HG03378 (cell line): Measurements from ENCODE around the gene CTDNEP1.

Experiments used
- ATAC-seq: cut with Tn5 transposase; IDR thresholded peaks from one replicate; pipeline ENCODE4 v1.9.1; 2021; ENCODE audit warnings: mild to moderate bottlenecking, moderate library complexity; ENCODE audit not compliant: unreplicated experiment

Gene CTDNEP1

DNA sequence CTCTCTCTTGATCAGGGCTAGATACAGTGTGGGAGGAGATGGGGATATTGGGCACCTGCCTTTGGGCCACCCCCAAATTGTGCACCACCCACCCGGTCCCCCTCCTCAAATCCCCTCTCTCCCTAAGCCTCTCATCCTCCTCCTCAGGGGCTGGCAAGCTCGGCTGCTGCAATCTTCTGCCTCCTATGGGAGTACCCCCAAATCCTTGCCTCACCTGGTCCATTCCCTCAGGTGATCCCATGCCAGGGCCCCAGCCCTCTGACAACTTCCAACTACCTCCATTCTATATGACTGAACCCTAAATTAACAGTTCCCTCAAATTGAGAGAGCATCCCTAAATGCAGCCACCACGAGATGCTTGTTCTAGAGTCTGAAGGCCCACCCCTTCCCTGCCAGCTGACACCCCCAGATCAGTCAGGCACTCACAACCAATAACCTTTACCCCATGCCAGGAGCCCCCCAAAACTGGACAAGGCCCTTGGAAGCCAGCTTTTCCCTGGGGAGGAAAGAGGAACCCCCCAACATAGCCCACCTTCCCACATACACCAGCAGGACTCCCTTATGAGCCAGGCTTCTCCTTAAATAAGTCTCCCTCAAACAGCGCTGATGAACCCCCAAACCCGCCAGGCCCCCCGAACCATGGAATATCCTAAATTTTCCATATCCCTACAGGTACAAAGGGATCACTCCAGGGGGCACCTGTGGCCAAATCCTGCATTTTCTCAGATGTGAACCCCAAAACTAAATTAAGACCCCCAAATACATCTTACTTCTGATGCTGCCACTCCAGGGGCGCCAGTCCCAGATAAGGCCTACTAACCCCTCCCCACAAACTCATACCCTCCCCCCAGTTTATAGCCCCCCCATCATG lies 35.1 kb downstream of the CTDNEP1 start:
- ATAC-seq: no peak

DNA sequence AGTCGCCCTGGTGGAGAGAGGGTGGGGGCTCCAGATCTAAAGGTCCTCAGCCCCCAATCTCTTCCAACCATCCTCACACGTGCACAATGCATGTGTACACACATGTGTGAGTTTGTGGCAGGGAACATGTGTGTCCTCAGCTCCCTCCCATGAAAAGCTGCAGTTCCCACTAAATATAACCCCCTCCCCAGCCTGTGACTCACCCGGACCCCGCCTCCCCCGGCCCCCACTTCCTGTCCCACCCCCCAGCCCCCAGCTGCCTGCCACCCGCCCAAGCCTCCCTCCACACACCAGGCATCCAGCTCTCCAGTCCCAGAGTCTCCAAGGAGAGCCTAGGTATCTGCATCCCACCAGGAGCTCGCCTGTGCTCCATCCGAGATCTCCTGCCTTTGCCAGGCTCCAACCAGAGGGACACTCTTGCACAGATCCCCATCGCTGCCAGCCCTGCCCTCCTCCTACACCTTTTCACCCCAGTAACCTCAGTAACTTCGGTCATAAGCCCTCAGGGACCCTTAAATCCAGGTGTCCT lies 35.8 kb downstream of the CTDNEP1 start:
- no peak for ATAC-seq

DNA sequence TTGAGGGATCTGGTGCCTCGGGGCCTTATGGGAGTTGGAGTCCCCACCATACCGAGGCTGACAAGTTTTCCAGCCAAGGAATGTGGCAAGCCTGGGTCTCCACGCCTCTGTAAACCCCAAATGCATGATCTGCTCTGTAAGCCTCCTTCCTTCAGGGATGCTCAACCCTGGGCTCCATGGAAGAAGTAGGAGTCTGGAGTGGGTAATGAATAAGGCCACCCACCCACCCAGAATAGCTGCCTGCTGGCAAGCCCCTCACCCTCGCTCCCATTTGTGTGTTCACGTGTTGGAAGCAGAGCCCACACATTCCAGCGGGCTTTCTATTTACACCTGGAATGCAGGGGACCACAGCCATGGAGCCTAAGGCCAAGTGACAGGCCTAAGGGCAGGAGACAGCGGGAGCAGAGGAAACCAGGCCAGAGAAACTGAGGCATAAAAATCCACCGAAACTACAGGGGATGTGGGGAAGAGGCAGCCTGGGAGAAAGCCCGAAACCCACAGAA lies 36.3 kb downstream of the CTDNEP1 start:
- no peak for ATAC-seq

DNA sequence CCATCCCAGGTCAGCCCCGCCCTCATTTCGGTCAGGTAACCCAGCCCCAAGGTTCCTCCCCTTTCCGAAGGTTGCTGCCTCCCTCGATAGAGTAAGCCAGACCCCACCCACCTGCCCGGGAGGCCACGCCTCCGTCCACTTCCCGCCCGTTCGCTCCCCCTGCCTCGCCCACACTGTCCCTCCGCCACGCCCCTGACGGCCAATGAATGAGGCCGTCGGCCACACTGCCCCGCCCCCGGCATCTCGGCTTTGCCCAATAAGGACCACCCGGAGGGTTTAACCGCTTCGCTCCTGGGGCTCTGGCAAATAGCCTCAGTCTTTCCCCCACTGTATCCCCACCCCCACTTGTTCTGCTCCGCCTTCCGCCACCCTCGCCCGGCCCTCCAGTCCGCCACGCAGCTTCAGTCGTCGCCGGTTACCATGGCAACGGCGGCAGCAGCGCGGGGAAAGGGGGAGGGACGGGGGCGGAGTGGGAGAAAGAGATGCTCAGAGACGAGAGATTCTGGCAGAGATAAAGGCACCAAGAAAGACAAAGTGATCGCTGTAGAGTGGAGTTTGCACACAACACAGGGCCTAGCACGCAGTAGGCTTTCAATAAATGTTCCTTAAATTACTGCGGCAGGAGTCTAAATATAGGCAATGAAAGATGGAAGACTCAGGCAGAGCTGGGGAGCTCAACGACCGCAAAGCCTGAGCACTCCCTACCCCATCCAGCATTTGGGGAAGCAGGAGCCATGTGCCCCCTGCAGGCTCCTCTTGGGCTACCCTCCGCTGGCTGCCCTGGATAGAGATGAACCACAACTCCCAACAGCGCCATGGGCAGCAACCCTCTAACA lies 37.0 kb downstream of the CTDNEP1 start:
- peak; percentile 49 for ATAC-seq

DNA sequence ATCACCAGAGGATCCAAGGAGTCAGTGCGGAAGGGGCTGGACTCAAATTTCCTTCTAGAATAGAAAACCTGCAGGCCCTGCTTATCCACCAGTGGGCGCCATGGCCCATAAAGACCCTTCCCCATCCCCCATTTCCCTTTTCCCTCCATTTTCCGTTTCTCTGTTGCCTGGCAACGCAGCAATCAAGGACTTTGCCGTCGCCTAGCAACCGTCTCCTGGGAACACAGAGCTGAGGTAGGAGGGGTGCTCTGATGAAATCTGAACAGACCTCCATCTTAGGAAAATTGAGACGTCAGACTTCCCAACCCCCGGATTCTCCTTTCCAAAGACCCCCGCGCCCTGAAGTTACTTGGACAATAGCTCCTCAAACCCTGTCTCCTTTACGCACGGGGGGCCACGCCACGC lies 37.6 kb downstream of the CTDNEP1 start:
- peak; percentile 10 for ATAC-seq

DNA sequence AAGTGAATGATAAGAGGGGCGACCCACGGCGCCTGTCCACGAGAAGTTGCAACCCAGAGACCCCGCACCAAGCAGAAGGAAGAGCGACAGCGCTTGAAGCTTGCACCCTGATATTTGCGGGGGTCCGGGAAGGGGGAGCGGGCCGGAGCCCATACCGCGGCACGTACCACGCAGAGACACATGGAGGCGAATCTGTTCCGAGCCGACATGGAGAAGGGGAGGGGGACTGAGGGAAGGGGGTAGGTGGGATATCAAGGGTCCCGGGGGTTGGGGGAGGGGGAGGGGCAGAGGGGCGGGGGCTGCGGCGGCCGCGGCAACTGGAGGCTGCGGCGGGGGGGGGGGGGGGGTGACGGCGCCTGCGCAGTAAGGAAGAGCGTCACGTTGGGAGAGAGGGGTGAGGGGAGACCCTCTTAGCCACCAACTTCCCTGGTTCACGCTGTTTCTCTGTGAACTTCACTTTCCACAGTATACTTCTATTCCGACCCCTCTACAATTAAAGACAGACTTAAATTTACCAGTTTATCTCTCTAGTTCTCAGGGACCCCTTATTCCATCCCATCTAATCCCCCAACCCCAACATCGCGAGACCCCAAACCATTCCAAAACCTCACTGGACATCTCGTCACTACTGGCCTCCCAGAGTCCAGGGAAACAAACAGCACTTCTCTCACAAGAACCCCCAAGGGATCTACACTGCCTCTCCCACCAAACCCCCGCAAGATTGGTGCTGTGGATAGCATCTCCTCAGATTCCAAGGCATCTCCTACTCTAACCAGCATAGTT lies 39.9 kb downstream of the CTDNEP1 start:
- no peak for ATAC-seq

DNA sequence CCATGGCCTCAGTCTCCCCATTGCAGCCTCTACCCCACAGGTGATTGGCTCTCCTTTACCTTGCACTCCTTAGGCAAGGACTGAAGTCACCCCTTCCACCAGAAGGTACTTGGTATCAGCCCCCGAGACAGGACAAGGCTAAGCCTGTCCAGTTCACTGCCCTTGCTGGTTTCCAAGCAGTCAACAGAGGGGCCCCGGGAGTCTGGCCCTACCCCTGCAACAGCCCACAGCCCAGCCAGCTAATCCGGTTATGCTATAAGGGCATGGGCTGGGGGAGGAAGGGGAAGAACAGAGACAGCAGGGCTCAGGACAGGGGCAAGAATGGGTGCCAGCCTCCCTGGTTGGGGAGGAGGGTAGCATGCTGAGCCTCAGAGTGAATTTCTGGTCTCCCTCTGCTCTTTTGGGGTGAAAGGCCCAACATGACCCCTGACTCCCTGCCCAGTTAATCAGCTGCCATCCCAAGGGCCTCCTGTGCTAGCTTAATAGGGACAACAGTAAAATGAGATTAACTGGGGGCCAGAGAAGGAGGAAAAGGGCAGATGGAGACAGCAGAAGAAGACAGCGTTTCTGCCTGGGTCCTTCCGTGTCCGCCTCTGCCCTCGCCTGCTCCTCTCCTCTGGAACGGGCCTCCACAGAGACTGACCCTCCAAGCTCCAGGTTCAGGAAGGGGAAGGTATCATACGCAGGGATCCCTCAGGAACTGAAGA lies 42.6 kb downstream of the CTDNEP1 start:
- ATAC-seq: no peak

DNA sequence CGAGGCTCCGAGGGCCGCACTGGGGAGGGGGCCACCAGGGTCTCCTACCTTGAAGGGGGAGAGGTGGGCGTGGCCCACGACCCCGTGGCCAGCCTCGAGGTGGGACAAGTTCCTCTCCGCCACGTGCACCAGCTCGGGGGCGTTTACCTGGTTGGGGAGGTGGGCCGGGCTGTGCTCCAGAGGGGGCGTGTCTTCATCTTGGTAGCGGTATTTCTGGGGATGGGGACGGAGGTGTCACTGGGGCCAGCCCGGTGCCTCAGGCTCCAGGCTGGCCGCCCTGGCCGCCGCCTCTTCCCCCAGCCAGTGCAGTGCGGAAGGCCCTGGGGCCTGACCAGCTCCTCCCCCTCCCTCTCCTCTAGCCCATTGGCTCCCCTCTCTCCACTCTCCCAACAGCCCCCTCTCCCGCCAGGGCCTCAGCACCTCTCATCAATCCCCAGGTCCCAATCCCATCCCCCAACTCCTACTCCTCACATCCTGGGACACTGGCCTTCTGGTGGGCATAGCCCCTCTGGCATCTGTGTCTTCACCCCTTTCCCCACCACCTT lies 43.4 kb downstream of the CTDNEP1 start:
- no peak for ATAC-seq

DNA sequence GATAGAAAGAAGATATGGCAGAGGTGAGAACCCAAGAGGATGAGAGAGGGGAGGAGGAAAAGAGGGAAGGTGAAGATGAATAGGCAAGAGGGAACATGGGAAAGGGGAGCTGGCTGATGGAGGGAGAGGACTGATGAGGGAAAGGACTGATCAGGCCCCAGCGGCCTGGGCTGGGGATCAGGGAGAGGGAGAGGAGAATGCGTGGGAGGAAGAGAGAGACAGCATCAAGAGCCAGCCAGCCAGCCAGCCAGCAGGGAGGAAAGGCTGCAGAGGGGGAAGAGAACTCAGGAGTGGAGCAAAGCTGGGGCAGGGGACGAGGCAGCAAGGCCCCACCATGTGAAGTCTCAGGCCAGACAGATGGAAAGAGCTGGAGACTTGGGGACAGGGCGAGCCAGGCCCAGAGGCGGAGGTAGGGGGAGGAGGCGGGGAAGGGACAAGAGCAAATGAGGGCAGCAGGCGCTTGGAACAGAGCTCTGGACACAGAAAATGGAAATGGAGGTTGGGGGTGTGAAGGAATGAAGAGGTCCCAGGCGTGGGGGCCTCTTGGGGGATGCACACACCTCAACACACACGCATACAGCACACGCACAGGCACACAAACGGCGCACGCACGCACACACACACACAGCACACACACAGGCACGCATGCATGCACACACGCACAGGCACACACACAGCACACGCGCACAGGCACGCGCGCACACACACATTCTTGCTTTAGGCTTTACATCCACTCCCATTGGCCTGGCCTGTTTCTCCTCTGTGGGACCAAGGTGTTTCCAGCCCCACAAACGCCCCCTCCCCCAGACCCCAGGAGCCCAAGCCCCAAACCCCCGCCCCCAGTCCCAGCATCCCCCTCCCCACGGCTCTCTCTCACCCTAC lies 44.2 kb downstream of the CTDNEP1 start:
- no peak for ATAC-seq

DNA sequence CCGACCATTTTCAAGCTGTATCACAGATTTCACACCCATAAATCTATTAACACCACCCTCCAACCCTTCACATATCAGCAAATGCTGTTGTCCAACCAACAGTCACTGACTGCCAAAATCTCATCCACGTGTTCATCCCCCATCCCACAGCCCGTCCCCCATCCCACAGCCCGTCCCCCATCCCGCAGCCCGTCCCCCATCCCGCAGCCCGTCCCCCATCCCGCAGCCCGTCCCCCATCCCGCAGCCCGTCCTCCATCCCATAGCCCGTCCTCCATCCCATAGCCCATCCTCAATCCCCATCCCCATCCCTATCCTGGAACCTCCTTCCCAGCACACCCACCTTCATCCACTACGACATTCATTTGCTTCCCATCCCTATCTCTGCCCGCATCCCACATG lies 46.0 kb downstream of the CTDNEP1 start:
- ATAC-seq: no peak

DNA sequence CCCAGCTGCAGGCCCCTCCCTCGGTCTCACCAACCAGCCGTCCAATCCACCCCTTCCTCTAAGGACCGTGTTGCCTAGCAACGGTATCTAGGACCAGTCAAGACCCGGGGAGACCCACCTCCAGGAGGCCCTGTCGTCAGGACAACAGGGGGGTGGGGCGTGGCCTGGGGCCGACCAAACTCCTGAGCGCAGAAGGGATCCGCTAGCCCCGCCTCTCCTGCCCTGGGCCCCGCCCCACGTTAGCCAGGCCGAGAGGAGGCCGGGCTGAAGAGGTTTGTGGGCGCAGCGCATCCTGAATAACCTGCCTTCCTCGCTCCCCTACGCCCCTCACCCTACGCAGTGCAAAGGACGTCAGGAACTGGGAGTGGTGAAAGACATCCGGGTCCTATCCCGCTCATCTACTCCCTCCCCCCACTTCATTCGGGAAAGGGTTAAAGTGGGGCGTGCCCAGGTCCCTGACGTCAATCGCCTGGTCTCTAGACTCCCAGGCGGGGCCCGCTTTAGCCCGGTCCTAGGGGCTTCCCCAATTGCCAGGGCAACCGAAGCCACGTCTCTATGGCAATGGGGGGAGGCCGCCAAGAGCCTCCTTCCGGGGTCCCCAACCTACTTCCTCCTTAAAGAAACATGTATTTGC lies 46.6 kb downstream of the CTDNEP1 start:
- peak; percentile 67 for ATAC-seq

DNA sequence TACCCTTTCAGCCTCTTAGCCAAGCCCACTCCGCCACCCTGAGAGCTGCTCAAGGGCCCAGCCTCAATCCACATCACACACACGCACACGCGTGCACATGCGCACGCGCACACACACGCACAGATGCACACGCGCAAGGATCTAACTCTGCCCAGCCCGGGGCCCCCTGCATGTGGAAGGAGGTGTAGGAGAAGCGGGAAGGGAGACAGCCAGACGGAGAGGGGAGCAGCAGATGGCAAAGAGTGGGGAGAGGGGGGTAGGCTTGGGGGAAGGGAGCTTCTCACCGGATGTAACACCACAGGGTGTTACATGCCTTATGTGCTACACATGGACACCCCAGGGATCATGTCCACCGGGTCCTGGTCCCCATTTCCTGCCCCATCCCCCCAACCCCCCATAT lies 47.2 kb downstream of the CTDNEP1 start:
- no peak for ATAC-seq

DNA sequence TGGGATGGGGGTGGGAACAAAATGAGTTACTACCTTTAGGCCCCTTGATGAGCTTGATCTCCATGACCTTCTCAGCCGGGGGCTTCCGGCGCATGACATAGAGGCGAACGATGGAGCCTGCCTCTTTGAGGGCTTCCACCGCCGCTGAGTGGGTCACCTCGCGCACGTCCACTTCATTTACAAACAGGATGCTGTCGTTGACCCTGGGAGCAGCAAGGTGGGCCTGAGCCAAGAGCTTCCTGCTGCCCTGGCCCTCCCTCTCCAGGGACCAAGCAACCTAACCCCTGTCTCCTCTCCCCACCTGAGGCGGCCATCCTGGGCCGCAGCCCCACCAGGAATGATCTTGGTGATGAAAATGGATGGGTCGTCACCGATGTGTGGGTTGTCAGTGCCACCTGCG lies 48.1 kb downstream of the CTDNEP1 start:
- ATAC-seq: no peak

DNA sequence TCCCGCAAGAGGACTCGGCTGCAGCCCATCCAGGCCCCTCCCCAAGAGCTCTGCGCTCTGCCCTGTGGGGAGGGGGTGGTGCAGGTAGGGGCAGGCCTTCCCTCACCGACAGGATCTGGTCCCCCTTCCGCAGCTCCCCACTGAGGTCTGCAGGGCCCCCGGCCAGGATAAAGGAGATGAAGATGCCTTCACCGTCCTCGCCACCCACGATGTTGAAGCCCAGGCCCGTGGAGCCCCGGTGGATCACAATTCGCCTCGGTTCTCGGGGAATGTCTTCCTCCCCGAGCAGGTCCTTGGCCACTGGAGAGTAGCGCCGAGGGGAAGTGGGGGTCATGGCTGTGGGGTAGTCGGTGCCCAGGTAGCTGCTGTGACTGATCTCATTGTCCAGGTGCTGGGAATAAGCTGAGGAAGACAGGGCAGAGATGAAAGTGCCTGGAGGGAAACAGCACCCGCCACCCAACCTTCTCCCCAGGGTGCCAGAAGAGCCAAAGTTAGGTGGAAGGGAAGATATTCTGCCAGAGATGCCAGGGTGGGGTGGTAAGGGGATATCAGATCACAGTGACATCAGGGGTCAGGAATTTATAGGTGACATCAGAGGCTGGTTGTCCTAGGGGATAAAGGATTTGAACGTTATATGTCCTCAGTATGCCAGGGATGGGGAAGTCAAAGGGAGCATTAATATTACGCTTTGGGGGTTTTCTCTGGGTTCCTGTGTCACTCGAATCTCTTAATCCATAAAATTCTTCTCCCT lies 54.7 kb downstream of the CTDNEP1 start:
- no peak for ATAC-seq

DNA sequence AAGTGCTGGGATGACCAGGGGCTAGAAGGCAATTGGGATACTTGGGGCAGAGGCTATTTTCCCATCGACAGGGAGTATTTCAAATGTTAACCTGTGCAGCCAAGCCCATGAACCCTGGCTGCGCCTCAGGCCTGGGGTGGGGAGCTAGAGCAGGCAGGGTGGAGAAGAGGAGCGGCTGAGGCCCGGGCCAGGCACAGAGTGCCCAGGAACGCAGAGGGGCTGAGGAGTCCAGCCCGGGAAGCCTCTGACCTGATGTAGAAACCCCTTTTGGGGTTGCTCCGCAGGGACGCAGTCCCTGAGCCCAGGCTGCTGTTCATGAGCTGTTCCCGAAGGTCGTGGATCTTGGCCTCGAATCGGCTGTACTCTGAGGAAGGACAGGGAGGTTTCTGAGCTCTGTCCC lies 55.6 kb downstream of the CTDNEP1 start:
- no peak for ATAC-seq
